Stimulated activated CD8-positive, alpha-beta memory T cell treated with anti-CD3 and anti-CD28 coated beads, Interleukin-12 subunit alpha, Interleukin-12 subunit beta, amount 100 ng/mL, for 24 hours (primary cell): ENCODE data around the gene TSR3.

Experiments
- DNase-seq: peaks from one replicate; pipeline ENCODE4 v3.0.0-alpha.2; 2020; ENCODE audit errors: extremely low read depth

TSR3 gene

GRCh38 chr16:1377406-1378010 lies 25.8 kb upstream of the TSR3 start:
- DNase-seq = no peak

- no peak for DNase-seq
These were observed 24.2 kb upstream of the TSR3 start for GRCh38 chr16:1375741-1376410.

GRCh38 chr16:1375298-1375640 lies 23.6 kb upstream of the TSR3 start:
- no peak for DNase-seq

- no peak for DNase-seq
These were observed 23.0 kb upstream of the TSR3 start for GRCh38 chr16:1374418-1375297.

GRCh38 chr16:1372292-1372950 lies 20.7 kb upstream of the TSR3 start:
- no peak for DNase-seq

GRCh38 chr16:1371054-1371978 lies 19.6 kb upstream of the TSR3 start:
- DNase-seq = no peak

- no peak for DNase-seq
These were observed 16.0 kb upstream of the TSR3 start for GRCh38 chr16:1367486-1368174.

GRCh38 chr16:1366712-1367299 lies 15.1 kb upstream of the TSR3 start:
- no peak for DNase-seq

GRCh38 chr16:1366060-1366711 lies 14.5 kb upstream of the TSR3 start:
- no peak for DNase-seq

GRCh38 chr16:1364510-1364909 lies 12.8 kb upstream of the TSR3 start:
- DNase-seq = no peak

- DNase-seq = no peak
These were observed 11.9 kb upstream of the TSR3 start for GRCh38 chr16:1363501-1364041.

- DNase-seq = no peak
These were observed 11.1 kb upstream of the TSR3 start for GRCh38 chr16:1362807-1363206.

- no peak for DNase-seq
These were observed 10.1 kb upstream of the TSR3 start for GRCh38 chr16:1361685-1362360.

GRCh38 chr16:1357906-1358566 lies 6.4 kb upstream of the TSR3 start:
- no peak for DNase-seq

- no peak for DNase-seq
These were observed 4.6 kb upstream of the TSR3 start for GRCh38 chr16:1356061-1356900.

- no peak for DNase-seq
These were observed 3.9 kb upstream of the TSR3 start for GRCh38 chr16:1355591-1355990.

GRCh38 chr16:1354815-1355540 lies 3.3 kb upstream of the TSR3 start:
- no peak for DNase-seq
